Psoas muscle (tissue), 8 donors: Measurements from ENCODE around the gene ZNF235. TPM values are rescaled to one million over a fixed set of nuclear protein-coding genes. Genes with fewer than 3 reads are reported as not detected.

Experiments used
- ATAC-seq, 4 donors: fragments of 200-7000 bp; cut with Tn5 transposase; one replicate each; pipeline ENCODE4 v1.9.1; 2020; ENCODE audit warnings: moderate library complexity in 3 of 4, mild to moderate bottlenecking in 2 of 4
- DNase-seq, 2 donors: peaks; one replicate each; pipeline ENCODE4 v3.0.0-alpha.2; 2020
- H3K27ac ChIP-seq: fragments of 200-600 bp; one replicate; pipeline ENCODE4 v1.8.0; 2022
- H3K27me3 ChIP-seq, 3 donors: fragments of 200-600 bp in 1 of 3; one replicate each; pipeline versions ENCODE4 v1.6.1 to v1.8.0; 2013 to 2022; ENCODE audit warnings: low read length in 2 of 3, mild to moderate bottlenecking in 2 of 3, moderate library complexity in 1 of 3; ENCODE audit not compliant: insufficient read depth in 3 of 3
- H3K36me3 ChIP-seq, 2 donors: fragments of 200-600 bp in 1 of 2; one replicate each; pipeline versions ENCODE4 v1.6.1 to v1.8.0; 2013 to 2022; ENCODE audit warnings: low read depth in 1 of 2, mild to moderate bottlenecking in 1 of 2, moderate library complexity in 1 of 2; ENCODE audit not compliant: insufficient read depth in 1 of 2
- H3K4me1 ChIP-seq: fragments of 200-600 bp; one replicate; pipeline ENCODE4 v1.8.0; 2022
- H3K4me3 ChIP-seq: fragments of 200-600 bp; one replicate; pipeline ENCODE4 v1.8.0; 2022; ENCODE audit warnings: mild to moderate bottlenecking
- H3K9me3 ChIP-seq: fragments of 200-600 bp; one replicate; pipeline ENCODE4 v1.8.0; 2022
- WGBS, 3 donors: extraction: QIAGEN DNeasy Blood & Tissue Kit; methylation state at CpG; one replicate each; pipeline versions ENCODE4 v1.1.6 to v1.1.7; 2013; 5-methylcytosine and 5-hydroxymethylcytosine counted together
- intact Hi-C, 2 donors: fragments of 100-400 bp; cut with DNase I; formaldehyde crosslinking; loops; one replicate each; pipeline versions ENCODE4 v1.11.0 to v1.14.2; 2022
- polyA plus RNA-seq, 3 donors: library from polyadenylated mRNA; stranded (reverse); fragments of 200-250 nt; gene quantifications; one replicate each; pipeline ENCODE4 v1.2.3, GENCODE V29; 2013
- total RNA-seq, 4 donors: library from RNA; stranded (reverse); fragmentation: NEBNext Ultra II Directional in 2 of 4; extraction: Animal tissue kit (Norgen Biotek cat#: 25700) in 2 of 4; gene quantifications; one replicate each; pipeline versions ENCODE4 v1.2.1 to v1.2.4, GENCODE V29; 2021 to 2023
- TF ChIP-seq, protein P1 (sequence below): fragments of 200-600 bp; IDR thresholded peaks from one replicate; pipeline ENCODE4 v1.8.0; 2022; ENCODE audit warnings: antibody characterized with exemption
- donor health status: healthy with polysubstance abuse.
- donor health status: DM: no; HTN: no; CAD: no; lungs with moderate emphysema.
- donor health status: Bipolar disorder and iron deficiency.
- donor health status: healthy.
- donor health status: DM: yes; HTN: yes; CAD: no.
- donor health status: DM: no; HTN: no; CAD: no.
- donor health status: DM: no; HTN: no; CAD: no.
- donor health status: DM: yes; HTN: yes; CAD: no.

Gene ZNF235
- total and polyA plus RNA-seq, 7 donors = 1.1 to 3.2 (median 1.7) TPM

DNA sequence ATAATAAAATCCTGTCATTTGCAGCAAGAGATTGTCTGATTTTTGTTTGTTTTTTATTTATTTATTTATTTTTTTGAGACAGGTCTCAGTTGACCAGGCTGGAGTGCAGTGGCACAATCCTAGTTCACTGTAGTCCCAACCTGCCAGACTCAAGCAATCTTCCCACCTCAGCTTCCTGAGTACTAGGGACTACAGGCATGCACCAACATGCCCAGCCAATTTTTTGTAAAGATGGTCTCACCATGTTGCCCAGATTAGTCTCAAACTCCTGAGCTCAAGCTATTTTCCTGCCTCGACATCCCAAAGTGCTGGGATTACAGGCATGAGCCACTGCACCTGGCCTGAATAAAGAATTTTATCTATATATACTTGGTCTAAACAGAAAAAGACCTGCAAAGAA lies 27.5 kb downstream of the ZNF235 start:
- H3K4me1 ChIP-seq = no peaks in the 10 kb centered on the region
- no peaks in the 10 kb centered on the region for H3K27me3 ChIP-seq
- H3K4me3 ChIP-seq = no peak overlapping the region
- WGBS, 3 donors = 93 to 97% (median 97%) methylated on average over 1 of the region's 1 CpG
- H3K27ac ChIP-seq = no peak overlapping the region
- intact Hi-C loops = no loop called here
- ATAC-seq (no peak), DNase-seq (no peak)
- H3K36me3 ChIP-seq = peaks cover 8 to 10% of the 10 kb centered on the region in 2 donors
- peaks cover 75% of the 10 kb centered on the region for H3K9me3 ChIP-seq
- TF ChIP-seq, protein P1, sequence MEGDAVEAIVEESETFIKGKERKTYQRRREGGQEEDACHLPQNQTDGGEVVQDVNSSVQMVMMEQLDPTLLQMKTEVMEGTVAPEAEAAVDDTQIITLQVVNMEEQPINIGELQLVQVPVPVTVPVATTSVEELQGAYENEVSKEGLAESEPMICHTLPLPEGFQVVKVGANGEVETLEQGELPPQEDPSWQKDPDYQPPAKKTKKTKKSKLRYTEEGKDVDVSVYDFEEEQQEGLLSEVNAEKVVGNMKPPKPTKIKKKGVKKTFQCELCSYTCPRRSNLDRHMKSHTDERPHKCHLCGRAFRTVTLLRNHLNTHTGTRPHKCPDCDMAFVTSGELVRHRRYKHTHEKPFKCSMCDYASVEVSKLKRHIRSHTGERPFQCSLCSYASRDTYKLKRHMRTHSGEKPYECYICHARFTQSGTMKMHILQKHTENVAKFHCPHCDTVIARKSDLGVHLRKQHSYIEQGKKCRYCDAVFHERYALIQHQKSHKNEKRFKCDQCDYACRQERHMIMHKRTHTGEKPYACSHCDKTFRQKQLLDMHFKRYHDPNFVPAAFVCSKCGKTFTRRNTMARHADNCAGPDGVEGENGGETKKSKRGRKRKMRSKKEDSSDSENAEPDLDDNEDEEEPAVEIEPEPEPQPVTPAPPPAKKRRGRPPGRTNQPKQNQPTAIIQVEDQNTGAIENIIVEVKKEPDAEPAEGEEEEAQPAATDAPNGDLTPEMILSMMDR = no peak

DNA sequence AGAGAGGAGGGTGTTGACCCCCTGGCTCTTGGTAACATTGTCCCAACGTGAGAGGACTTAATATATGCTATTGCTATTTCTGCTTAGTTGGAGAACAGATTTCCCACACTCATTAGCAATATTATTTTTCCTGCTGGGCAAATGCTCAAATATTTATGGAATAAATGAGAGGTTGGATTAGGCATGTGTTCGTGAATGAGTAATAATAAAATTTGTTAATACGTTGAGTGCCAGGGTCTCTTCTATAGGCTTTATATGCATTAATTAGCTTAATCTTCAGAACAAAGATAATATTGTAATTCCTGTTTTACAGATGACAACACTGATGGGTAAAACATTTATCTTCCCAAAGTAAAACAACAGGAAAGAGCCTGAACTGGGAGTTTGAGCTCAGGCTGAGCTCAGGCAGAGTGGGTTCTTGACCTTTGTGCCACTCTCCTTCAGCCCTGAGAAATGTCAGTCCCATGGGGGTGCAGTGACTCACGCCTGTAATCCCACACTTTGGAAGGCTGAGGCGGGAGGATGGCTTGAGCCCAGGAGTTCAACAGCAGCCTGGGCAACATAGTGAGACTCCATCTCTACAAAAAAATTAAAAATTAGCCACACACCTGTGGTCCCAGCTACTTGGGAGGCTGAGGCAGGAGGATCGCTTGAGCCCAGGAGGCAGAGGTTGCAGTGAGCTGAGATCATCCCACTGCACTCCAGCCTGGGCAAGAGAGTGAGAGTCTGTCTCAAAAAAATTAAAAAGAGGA lies 44.0 kb downstream of the ZNF235 start:
- Histone ChIP-seq H3K27ac (no peak overlapping the region), H3K36me3 (no peaks in the 10 kb centered on the region), H3K4me3 (peak overlapping the region; percentile 58), H3K9me3 (peaks cover 69% of the 10 kb centered on the region), H3K4me1 (no peaks in the 10 kb centered on the region), H3K27me3 (no peaks in the 10 kb centered on the region)
- no peak for DNase-seq
- 48 to 51% (median 48%) methylated on average over 6 of the region's 6 CpGs for WGBS, 3 donors
- TF ChIP-seq, protein P1 = no peak
- intact Hi-C loops = no loop called here
- ATAC-seq = no peak

DNA sequence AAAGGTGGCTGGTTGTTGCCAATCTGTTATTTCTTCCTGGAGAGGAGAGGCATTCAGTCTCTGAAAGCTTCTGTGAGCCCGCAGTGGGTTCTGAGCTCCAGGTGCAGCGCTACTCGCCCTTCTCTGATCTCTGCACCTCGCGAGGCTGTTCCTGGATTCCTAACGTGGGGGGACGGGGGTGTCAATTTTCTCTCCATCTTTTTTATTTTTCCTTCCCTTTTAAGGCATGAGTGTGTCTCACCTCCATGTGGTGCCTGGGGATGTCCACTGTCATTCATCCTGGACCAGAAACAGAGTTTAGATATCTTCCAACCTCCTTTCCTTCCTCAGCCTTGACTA lies 44.5 kb downstream of the ZNF235 start:
- 7 to 13% (median 11%) methylated on average over 7 of the region's 7 CpGs for WGBS, 3 donors
- H3K27ac ChIP-seq = no peak overlapping the region
- intact Hi-C loops = no loop called here
- DNase-seq (no peak), ATAC-seq (no peak)
- no peaks in the 10 kb centered on the region for H3K4me1 ChIP-seq
- H3K27me3 ChIP-seq = no peaks in the 10 kb centered on the region
- H3K36me3 ChIP-seq = no peaks in the 10 kb centered on the region
- H3K9me3 ChIP-seq = peaks cover 69% of the 10 kb centered on the region
- peak overlapping the region; percentile 58 for H3K4me3 ChIP-seq
- TF ChIP-seq, protein P1 = no peak

DNA sequence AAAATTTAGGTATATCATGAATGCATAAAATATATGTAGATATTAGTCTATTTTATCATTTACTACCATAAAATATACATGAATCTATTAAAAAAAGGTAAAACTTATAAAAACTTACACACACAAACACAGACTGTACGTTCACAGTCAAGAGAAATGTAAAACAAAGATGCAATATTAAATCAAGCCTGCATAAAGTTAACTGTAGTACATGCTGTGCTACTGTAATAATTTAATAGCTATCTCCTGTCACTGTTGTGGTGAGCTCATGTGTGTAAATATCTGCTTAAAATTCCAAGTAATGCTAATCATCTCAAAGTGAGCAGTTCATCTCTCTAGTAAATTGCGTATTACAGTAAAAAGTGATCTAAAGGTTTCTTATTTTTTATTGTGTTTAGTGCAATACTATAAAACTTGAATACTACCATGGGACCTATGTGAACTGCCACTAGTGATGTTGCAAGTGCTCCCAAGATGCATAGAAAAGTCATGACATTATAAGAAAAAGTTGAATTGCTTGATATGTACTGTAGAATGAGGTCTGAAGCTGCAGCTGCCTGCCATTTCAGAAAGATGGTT lies 45.9 kb downstream of the ZNF235 start:
- Histone ChIP-seq H3K27ac (no peak overlapping the region), H3K27me3 (no peaks in the 10 kb centered on the region), H3K4me1 (no peaks in the 10 kb centered on the region), H3K9me3 (peaks cover 74% of the 10 kb centered on the region), H3K4me3 (no peak overlapping the region), H3K36me3 (peaks cover 0 to 3% of the 10 kb centered on the region in 2 donors)
- TF ChIP-seq, protein P1 = no peak
- ATAC-seq (no peak), DNase-seq (no peak)
- 93 to 98% (median 97%) methylated on average over 2 of the region's 2 CpGs for WGBS, 3 donors
- intact Hi-C loops = no loop called here
